Glomerular endothelial cell (primary cell): ENCODE data around the gene KRTAP19-2. TPM values are rescaled to one million over a fixed set of nuclear protein-coding genes. Genes with fewer than 3 reads are reported as not detected.
"Not testable (repeated sequence)": the region's sequence is repeated elsewhere in the genome, so short reads cannot be mapped to it uniquely, and the experiment has no call there.

ENCODE experiments used
- DNase-seq: peaks from one replicate; pipeline ENCODE4 v3.0.0-alpha.2; 2011; ENCODE audit warnings: low read depth, low spot score; ENCODE audit errors: extremely low read depth
- total RNA-seq: library from RNA; depleted of rRNA; stranded (reverse); fragments of >200 nt; gene quantifications from 2 replicates; pipeline ENCODE4 v1.2.3, GENCODE V29; 2015

Gene KRTAP19-2, protein sequence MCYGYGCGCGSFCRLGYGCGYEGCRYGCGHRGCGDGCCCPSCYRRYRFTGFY
- total RNA-seq, result not detected in 2 replicates

DNA sequence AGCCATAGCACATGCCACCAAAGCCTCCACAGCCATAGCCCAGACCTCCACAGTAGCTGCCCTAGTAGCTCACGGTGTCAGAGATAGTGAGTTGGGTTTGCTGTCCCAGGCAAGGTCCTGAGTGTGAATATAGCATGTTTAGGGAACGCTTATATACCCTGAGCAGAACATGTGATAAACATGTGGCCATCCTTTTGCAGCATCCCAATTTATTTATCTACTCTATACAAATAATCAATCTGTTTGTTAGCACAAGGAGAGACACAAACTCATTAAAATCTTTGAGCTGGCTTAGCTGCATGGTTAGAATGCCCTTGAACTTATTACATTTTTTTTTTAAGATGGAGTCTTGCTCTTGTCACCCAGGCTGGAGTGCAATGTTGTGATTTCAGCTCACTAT, at the start of gene KRTAP19-2:
KRTAP19-2 (minus strand) TSS at position 101 of the 400 bp plus-strand sequence; CDS start at position 13, 88 bp downstream.
- DNase-seq, result no peak

DNA sequence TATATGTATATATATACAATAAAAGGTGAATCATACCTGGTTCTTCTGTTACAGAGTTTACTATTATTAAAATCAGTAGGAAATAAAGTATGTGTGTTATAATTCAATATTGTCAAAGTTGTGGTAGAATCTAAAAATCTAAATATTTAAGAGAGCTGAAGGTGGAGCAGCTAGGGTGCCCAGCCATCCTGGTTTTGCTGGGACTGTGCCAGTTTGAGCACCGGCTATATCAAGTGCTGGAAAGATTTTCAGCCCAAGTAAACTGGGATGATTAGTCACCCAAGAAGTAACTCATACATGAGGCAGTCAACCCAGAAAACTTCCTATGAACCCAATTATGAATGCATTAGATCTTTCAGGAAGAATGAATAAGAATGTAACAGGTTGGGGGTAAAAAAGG, 31.6 kb upstream of the KRTAP19-2 start:
- DNase-seq, result no peak

DNA sequence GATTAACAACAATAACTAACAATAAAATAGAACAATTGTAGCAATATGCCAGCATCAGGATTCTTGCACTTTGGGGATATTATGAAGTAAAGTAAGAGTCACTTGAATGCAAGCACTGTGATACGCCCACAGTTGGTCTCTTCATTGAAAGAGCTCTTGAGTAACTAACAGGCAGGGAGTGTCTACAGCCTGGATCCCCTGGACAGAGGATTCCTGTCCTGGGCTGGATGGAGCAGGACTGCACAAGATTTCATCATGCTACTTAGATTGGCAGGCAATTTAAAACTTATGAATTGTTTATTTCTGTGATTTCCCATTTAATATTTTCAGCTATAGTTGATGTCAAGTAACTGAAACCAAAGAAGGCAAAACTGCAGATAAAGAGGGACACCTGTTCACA, 28.4 kb upstream of the KRTAP19-2 start:
- no peak for DNase-seq

DNA sequence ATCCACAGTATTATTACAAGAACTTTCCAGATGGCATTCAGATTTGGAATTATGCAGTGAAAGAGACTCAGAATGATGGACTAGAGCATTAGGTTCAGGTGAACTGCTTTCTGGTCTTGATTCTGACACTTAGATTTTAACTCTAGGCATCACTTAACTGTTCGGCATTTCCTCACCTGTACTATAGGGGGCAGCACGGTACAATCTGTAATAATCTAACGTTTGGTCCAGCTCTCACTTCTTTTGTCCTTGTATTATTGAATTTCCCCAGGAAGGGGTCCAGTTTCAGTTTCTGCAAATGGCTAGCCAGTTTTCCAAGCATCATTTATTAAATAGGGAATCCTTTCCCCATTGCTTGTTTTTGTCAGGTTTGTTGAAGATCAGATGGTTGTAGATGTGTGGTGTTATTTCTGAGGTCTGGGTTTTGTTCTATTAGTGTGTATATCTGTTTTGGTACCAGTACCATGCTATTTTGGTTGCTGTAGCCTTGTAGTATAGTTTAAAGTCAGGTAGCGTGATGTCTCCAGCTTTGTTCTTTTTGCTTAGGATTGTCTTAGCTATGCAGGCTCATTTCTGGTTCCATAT, 18.5 kb upstream of the KRTAP19-2 start:
- DNase-seq, result not testable (repeated sequence)

DNA sequence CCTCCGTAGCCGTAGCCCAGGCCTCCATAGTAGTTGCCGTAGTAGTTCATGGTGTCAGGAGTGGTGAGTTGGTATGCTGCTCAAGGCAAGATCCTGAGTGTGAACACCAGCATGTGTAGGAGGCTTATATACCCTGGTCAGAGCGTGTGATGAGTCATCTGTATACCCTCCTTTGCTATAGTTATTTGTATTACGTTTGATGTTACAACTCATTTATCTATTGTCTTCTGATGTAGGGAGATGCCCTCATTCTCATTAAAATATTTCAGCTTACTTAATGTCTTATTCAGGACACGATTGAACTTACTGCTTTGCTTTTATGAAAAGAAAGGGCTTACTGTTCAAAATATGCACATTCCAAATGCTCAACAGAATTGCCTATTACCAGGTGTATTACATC, 14.8 kb upstream of the KRTAP19-2 start, which contains the start of gene KRTAP19-5:
KRTAP19-5 (minus strand) TSS at position 101 of the 400 bp plus-strand sequence; CDS start at position 50, 51 bp downstream.
- no peak for DNase-seq

DNA sequence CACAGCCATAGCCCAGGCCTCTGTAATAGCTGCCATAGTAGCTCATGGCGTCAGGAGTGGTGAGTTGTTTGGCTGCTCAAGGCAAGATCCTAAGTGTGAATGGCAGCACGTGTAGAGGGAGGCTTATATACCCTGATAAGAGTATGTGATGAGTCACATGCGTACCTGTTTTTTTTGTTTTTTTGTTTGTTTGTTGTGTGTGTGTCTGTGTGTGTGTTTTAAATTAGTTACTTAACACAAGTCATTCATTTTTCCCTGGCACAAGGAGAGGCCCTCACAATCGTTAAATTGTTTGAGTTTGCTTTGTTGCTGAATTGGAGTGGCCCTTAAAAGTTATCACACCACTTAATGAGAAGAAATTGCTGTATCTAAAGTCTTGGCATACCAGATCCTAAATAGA, 9.8 kb upstream of the KRTAP19-2 start, which contains the start of gene KRTAP19-4:
KRTAP19-4 (minus strand) TSS at position 101 of the 400 bp plus-strand sequence; CDS start at position 46, 55 bp downstream.
- no peak for DNase-seq

DNA sequence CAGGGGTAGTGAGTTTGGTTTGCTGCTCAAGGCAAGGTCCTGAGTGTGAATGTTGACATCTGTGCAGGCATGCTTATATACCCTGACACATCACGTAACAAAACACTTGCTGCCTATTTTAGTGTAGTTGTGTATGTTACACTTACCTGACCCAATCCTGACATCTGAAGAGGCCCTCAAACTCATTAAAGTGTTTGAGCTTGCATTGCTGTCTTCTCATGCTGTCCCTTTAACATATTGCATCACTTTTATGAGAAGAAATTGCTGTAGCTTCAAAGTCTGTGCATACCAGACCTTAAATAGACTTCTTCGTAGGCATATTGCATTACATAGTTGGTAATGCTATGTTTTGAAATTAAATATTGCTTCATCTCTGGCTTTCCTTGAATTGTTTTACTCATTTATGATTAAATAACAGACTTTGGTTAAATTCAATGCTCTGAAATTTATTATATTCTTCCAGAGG, 4.8 kb upstream of the KRTAP19-2 start, which contains the start of gene KRTAP19-3:
KRTAP19-3 (minus strand) TSS at position 51 of the 466 bp plus-strand sequence. CDS start 56 bp downstream, outside the sequence.
- no peak for DNase-seq

DNA sequence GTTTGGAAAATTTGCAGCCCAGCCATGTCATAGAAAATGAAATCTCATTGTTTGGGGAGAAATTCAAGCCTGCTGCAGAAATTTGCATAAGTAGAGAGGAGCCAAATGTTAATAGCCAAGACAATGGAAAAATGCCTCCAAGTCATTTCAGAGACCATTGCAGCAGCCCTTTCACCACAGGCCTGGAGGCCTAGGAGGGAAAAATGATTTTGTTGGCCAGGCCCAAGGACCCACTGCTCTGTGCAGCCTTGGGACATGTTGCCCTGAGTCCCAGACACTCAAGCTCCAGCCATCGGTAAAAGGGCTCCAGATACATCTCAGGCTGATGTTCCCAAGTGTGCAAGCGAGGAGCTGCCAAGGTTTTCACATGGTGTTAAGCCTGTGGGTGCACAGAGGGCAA, 1.1 kb downstream of the KRTAP19-2 start:
- DNase-seq, result no peak

DNA sequence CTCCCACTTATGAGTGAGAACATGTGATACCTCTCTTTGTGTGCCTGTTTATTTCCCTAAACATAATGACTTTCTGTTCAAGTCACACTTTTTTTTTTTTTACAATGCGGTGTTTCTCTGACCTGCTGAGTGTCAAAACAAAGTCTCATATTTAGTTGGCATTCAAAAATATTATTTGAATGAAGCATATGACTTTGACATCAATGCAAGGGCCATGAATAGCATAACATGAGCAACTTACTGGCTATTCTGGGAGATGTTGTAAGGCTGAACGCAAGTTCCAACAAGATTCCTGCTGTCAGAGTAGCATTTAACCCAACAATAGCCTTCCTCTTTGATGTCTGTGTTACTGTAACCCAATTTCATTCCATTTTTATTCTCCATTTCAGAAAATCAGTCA, 5.1 kb downstream of the KRTAP19-2 start:
- DNase-seq, result no peak

DNA sequence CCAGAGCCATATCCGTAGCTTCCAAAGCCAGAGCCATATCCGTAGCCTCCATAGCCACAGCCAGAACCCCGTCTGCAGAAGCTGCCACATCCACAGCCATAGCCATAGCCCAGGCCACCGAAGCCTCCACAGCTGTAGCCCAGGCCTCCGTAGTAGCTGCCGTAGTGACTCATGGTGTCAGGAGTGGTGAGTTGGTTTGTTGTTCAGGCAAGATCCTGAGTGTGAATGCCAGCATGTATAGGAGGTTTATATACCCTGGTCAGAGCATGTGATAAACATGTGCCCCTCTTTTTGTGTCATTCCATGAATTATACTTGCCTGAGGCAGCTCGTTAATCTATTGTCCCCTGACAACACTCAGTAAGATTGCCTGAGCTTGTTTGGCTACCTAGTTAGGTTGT, 7.1 kb downstream of the KRTAP19-2 start, which contains the start of gene KRTAP19-1:
KRTAP19-1 (minus strand) TSS at position 223 of the 400 bp plus-strand sequence; CDS start at position 173, 50 bp downstream.
- no peak for DNase-seq

DNA sequence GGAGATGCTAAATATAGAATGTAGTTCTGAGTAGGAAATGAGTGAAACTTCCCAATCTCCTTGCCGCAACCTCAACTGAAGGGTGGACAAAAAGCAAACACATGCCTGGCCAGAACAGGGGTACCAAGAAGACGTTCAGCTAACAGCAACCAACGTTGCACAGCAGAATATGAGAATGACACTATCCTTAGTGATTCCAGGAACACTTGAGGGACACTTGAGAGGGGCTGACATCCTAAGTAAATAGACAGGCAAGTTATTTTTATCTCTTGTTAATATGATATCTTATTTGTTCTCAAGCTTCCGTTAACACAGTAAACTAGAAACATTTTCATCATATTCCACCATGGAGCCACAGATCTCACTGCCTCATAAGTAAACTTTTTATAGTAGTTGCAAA, 8.0 kb downstream of the KRTAP19-2 start:
- no peak for DNase-seq

DNA sequence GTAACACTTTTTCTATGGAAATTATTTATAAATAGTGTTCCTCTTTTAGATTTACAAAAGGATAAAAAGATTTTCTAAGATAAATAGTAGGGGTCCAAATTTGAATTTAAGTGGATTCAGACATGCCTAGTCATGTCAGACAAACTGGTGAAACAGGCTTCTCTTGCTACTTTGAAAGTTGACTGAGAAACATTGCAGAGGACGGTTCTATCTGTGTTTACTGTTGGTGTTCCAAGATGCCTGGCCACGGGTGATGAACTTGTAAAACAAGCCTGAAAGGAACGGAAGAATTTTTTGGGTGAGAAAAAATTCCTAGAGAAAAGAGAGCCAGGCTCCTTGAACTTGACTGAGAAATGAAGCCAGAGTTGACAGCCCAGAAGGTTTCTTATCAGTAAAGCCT, 9.2 kb downstream of the KRTAP19-2 start:
- DNase-seq, result no peak

DNA sequence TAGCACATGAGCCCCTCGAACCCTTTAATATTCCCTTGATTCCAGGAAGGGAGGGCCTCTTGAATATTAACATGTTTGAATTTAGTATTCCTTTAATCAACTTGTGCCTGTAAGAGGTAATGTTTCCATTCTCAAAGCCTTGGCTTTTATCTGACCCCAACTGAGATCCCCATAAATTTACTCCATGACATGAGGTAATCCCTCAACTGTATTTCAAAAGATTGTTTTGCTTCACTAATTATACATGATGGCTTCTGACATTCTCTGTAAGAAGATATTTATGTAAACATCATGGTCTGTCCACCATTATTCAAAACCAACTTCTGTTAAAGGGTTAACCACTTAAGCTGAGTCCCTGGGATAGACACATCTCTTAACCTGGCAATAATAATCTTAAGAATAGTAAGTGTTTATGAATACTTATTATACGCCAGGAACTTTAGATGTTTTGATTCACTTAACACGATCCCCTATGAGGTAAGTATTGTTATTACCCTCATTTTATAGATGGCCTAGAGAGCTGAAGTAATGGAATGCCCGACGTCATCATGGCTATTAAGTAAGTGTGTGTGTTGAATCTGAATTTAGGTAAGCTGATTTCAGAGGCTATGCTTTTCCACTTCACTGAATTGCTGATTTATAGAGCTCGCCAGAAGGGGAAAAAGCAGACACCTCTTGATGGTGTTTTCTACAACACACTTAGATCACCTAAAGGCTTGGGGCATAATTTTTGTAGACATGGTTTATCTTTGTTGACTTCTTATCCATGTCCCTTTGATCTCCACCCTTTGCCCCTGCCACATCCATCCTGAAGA, 18.1 kb downstream of the KRTAP19-2 start:
- DNase-seq, result no peak

DNA sequence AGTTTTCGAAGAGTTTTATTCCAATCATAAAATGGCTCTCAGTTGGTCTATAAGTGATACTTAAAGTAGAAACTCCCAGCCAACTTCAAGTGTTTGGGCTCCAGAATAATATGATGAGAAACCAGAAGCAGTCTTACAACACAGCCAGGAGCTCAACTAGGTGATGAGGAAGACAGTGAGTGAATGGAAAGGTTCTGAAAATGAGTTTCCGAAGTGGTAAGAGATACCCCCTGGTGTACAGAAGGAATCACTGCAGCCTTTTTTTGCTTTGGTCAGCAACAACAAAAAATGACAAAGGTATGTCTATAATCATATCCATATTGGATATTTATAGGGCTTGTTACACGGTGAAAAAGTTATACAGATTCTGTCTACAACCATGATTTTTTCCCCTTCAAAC, 23.5 kb downstream of the KRTAP19-2 start:
- DNase-seq, result no peak

DNA sequence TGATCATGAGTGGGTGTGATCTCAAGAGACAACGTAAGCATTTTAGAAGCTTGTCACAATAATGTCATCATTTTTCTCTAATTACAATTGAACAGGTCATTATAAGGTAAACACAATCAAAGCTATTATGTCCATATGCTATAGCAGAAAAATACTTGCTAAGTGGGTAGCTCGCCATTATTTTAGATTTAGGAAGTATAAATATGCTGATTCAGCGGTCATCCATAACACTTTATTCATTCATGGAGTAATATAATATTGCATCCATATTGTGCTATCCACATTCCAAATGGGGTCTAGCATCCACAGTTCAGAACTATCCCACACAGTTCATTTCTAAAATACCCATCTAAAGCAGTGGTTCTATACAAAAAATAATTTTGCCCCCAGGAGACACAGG, 38.7 kb downstream of the KRTAP19-2 start:
- DNase-seq, result no peak

DNA sequence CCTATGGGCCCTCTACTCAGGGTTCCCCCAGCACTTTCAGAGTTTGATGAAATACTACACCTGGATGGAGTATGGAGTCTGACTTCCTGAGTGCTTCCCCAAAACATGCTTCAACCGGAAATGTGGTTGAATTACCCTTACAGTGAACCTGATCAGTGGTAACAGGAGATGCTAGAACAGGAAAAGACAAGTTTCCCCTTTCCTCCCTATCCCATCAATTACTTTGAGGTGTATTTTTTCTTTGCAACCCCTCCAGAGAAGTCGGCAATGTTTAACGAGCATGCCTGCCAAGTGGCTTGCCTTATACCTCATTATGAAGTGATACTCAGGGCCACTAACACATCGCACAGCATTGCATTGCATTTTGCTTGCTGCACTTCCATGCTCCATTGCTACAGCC, 40.2 kb downstream of the KRTAP19-2 start:
- DNase-seq, result no peak

DNA sequence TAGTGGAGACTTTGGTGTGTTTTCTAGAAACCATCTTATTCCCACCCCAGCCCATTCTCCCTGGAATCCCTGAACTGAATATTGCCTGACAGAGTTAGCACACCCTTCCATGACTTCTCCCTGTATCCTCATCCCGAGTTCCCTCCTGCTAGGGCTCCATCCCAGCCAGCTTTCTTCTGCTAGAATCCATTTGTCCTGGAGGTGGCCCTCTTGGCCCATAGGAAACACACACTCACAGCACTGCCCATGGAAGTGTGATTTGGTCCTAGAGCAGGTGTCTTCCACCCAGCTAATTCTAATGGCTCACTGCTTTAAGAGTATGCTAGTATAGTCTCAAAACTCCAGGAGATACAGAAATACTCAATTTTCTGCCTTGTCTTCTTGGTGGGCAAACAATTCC, 43.0 kb downstream of the KRTAP19-2 start:
- no peak for DNase-seq

DNA sequence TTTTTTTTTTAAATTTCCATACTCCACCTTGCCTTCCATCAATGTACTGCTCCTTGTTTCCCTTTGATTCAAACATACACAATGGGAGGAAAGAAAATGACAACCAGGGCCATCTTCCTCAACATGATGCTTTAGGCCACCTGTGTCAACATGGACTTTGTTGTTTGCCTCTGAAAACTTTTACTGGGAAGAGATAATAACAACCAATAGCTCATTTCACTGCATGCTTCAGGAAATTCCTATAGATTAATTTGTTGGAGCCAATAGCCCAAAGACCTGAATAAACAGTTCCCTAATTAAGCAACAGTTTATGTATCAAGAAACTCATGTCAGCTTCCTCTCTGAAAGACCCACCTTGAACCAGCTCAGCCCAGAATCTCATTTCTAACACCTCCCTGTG, 44.0 kb downstream of the KRTAP19-2 start:
- no peak for DNase-seq

DNA sequence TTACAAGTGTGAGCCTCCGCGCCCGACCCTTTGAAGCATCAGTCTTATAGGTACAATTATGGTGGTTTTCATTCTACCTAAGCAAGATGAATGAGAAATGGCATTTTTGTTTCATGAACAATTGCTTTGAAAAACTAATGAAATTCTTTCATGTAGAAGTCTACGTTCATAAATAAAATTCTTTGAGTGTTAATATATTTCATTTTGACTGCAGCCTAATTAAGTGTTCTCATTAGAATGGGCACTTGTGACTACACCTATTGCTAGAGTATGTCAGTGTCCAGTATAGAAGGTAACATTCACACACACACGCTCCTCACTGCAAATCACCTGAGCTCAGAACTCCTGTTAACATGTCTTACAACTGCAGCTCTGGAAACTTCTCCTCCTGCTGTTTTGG, 47.3 kb downstream of the KRTAP19-2 start, which contains the start of gene KRTAP15-1:
KRTAP15-1 (plus strand) TSS at position 301 of the 400 bp plus-strand sequence; CDS start at position 354, 53 bp downstream.
- DNase-seq, result no peak
